NB4 (cell line): ENCODE measurements around the gene KRTAP5-4.

Experiments used
- CTCF ChIP-seq: IDR thresholded peaks from one replicate; pipeline ENCODE4 v1.5.1; 2012; ENCODE audit warnings: low read depth, low read length
- MAX ChIP-seq: IDR thresholded peaks from 2 replicates; pipeline ENCODE4 v1.6.1; 2011; ENCODE audit warnings: low read depth, low read length

DNA sequence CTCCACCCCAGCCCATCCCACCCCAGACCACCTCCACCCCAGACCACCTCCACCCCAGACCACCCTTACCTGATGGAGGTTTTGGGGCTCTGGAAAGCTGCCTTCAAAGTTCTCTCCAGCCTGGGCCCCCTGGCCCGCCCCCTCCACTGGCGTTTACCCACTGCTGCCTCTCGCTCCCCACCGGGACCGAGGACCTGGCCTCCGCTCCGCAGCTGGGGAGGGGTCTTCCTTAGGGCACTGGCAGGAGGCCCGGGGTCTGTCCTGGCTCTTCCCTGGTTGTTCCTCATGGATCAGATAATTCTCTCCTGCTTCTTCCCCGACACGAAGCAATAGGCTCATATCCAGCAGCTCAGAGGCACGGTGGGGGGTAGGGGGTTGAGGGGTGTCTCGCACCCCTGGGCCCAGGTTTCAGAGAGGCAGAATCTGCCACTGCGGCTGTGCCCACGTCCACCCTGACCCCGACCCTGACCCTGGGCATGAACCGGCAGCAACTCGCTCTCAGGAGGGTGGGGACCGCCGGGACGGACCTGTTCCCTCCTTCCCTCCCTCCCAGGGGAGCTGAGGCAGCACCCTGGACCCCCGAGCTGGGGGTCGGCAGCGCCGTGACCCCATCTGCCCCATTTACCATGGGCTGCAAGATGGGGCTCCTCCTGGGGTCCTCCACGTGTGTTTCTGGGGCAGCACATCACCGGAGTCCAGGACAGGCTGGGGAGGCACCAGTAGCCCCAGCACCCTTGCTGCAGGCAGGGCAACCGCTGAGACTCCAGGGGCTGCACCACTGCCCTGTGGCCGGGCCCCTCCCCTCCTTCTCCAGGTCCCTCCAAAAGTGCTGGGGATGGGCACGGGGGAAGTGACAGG lies 20.6 kb upstream of the KRTAP5-4 start:
- no peak for TF ChIP-seq CTCF
- no peak for TF ChIP-seq MAX
